KMS-11 (cell line): ENCODE measurements around the gene COL20A1.
"Not testable (repeated sequence)": the region's sequence is repeated elsewhere in the genome, so short reads cannot be mapped to it uniquely, and the experiment has no call there.

Source experiments
- H2AFZ ChIP-seq: fragments of 200-600 bp; sonication (generic); 2 replicates; pipeline ENCODE4 v1.6.1; 2016; ENCODE audit warnings: antibody characterized with exemption, mixed run types, low read depth
- H3K27ac ChIP-seq: fragments of 200-600 bp; sonication (generic); 2 replicates; pipeline ENCODE4 v1.6.1; 2016; ENCODE audit warnings: mild to moderate bottlenecking, mixed run types
- H3K27me3 ChIP-seq: fragments of 200-600 bp; sonication (generic); 2 replicates; pipeline ENCODE4 v1.6.1; 2017; ENCODE audit warnings: mild to moderate bottlenecking, low read depth, mixed run types, moderate library complexity; ENCODE audit not compliant: insufficient read depth
- H3K36me3 ChIP-seq: fragments of 200-600 bp; sonication (generic); 2 replicates; pipeline ENCODE4 v1.6.1; 2017; ENCODE audit warnings: mild to moderate bottlenecking, mixed run types; ENCODE audit not compliant: insufficient read depth
- H3K4me1 ChIP-seq: fragments of 200-600 bp; sonication (generic); 2 replicates; pipeline ENCODE4 v1.6.1; 2016; ENCODE audit warnings: mild to moderate bottlenecking, low read depth, mixed run types; ENCODE audit not compliant: poor library complexity, severe bottlenecking
- H3K4me2 ChIP-seq: fragments of 200-600 bp; sonication (generic); 2 replicates; pipeline ENCODE4 v1.7.0; 2016; ENCODE audit warnings: mild to moderate bottlenecking, mixed run types
- H3K4me3 ChIP-seq: fragments of 200-600 bp; sonication (generic); IDR thresholded peaks from 2 replicates; pipeline ENCODE4 v1.6.1; 2017; ENCODE audit warnings: low read depth, low read length, mixed read lengths; ENCODE audit not compliant: insufficient read depth
- H3K79me2 ChIP-seq: fragments of 200-600 bp; sonication (generic); 2 replicates; pipeline ENCODE4 v1.6.1; 2016; ENCODE audit warnings: low read depth, mixed run types; ENCODE audit not compliant: insufficient read depth
- H3K9ac ChIP-seq: fragments of 200-600 bp; sonication (generic); 2 replicates; pipeline ENCODE4 v1.6.1; 2016; ENCODE audit warnings: mild to moderate bottlenecking, mixed run types
- H4K20me1 ChIP-seq: fragments of 200-600 bp; sonication (generic); 2 replicates; pipeline ENCODE4 v1.6.1; 2016; ENCODE audit warnings: mild to moderate bottlenecking, mixed run types; ENCODE audit not compliant: insufficient read depth
- CTCF ChIP-seq: fragments of 200-600 bp; sonication (generic); conservative IDR thresholded peaks from 2 replicates; pipeline ENCODE4 v1.6.1; 2017; ENCODE audit warnings: low read depth, mild to moderate bottlenecking, antibody characterized with exemption, low read length, moderate library complexity, mixed read lengths

Gene COL20A1

GRCh38 chr20:63337786-63338420 lies 44.9 kb downstream of the COL20A1 start:
- Histone ChIP-seq H3K79me2 (no peaks in the 10 kb centered on the region), H3K9ac (no peak overlapping the region), H3K27ac (no peak overlapping the region), H3K4me1 (no peaks in the 10 kb centered on the region), H4K20me1 (no peaks in the 10 kb centered on the region), H3K4me2 (no peak overlapping the region), H3K36me3 (no peaks in the 10 kb centered on the region), H3K4me3 (no peak overlapping the region), H3K27me3 (peaks cover 91% of the 10 kb centered on the region), H2AFZ (no peak overlapping the region)
- no peak for TF ChIP-seq CTCF

GRCh38 chr20:63339154-63340094 lies 46.4 kb downstream of the COL20A1 start:
- H3K79me2 ChIP-seq, H3K4me1 ChIP-seq: not testable (repeated sequence)

GRCh38 chr20:63340158-63340688 lies 47.2 kb downstream of the COL20A1 start:
- not testable (repeated sequence) for H4K20me1 ChIP-seq, H3K79me2 ChIP-seq, H3K4me3 ChIP-seq, H3K4me2 ChIP-seq, H3K27ac ChIP-seq, H2AFZ ChIP-seq, H3K4me1 ChIP-seq, H3K36me3 ChIP-seq, H3K9ac ChIP-seq
- peaks cover 93% of the 10 kb centered on the region for H3K27me3 ChIP-seq

More at GRCh38 chr20:63339154-63340094, 46.4 kb downstream of the COL20A1 start:
- not testable (repeated sequence) for H2AFZ ChIP-seq, H3K27ac ChIP-seq, H3K4me3 ChIP-seq, H3K4me2 ChIP-seq, H3K9ac ChIP-seq, H4K20me1 ChIP-seq, H3K36me3 ChIP-seq
- H3K27me3 ChIP-seq = peaks cover 91% of the 10 kb centered on the region

GRCh38 chr20:63342561-63343459 lies 49.8 kb downstream of the COL20A1 start:
- Histone ChIP-seq H3K9ac (no peak overlapping the region), H3K27me3 (peaks cover 96% of the 10 kb centered on the region), H3K4me3 (no peak overlapping the region), H3K4me1 (no peaks in the 10 kb centered on the region), H3K27ac (no peak overlapping the region), H4K20me1 (no peaks in the 10 kb centered on the region), H3K4me2 (no peak overlapping the region), H3K36me3 (no peaks in the 10 kb centered on the region), H3K79me2 (no peaks in the 10 kb centered on the region), H2AFZ (no peak overlapping the region)
- no peak for TF ChIP-seq CTCF
